Hematopoietic multipotent progenitor cell treated with erythropoietin and hydrocortisone succinate and interleukin-3 and kit ligand, for 8 days (in vitro differentiated cells): ENCODE data around the gene ZKSCAN8.

Source experiments
- DNase-seq: peaks from one replicate; pipeline ENCODE4 v3.0.0-alpha.2; 2015

Gene ZKSCAN8

DNA sequence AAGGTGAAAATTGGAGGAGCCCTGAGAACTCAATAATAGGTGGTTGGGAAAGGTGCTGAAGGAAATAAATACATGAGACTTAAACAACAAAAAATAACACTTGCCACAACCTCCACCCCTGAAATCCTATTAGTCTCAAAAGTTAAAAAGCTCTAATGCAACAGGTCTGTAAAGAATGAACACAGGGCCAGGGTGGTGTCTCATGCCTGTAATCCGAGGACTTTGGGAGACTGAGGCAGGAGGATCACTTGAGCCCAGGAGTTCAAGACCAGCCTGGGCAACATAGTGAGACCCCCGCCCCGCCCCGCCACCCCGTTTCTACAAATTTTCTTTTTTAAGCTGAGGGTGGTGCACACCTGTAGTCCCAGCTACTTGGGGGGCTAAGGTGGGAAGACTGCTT is 1.1 kb upstream of the ZKSCAN8 start:
- DNase-seq: no peak

GRCh38 chr6:28142446-28142845 is 763 bp downstream of the ZKSCAN8 start:
- DNase-seq: no peak

DNA sequence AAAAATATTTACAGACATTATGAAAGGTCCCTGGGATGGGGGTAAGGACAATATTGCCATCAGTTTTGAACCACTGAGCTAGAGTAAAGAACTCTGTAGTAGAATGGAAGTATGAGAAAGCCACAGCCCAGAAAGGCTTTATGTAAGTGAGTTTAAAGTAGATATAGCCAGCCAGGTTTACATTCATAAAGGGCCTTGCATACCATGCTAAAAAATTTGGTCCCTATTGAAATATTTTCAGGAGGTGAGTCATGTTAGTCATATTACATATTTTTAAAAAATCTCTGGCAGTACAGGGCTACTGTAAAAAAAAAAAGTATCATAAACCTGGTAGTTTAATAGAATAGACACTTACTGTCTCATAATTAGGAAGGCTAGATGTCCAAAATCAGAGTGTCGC is 3.5 kb downstream of the ZKSCAN8 start:
- no peak for DNase-seq

- DNase-seq: no peak
Observed at GRCh38 chr6:28152531-28152930, 10.8 kb downstream of the ZKSCAN8 start.

GRCh38 chr6:28153546-28153945 is 11.9 kb downstream of the ZKSCAN8 start:
- no peak for DNase-seq

DNA sequence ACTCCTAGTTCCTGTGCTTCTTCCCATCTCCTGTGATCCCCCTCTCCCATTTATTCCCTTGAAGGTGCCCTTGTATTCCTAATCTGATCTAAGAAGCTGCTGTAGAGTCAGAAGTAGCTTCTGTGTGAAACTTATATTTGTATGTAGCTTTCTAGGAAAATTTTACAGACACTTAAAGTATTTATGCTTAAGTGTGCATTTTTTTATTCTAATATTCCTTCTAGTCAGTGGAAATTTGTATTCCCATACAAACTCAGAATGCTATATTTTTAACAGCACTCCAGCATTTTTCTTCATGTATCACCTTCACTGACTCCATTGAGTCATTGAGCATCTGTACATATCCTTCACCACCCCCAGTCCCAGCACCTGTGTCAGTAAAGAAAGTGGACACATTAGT is 12.7 kb downstream of the ZKSCAN8 start:
- DNase-seq: no peak

DNA sequence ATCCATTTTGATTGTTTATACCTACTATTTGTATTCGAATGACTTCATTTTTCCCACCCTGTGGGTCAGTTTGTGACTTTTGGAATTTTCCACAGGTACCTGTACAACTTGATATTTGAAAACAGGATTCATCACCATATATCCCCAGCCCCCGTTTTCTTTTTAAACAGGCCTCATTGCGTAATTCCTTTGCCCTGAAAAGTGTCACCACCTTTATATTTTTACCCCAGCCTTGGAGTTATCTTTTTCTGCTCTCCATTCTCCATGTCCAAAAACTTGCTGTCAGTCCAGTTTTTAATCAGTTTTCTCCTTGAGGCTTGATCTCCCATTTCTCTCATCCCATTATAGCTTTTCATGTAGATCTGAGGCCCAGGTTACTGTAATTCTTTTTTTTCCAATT is 16.6 kb downstream of the ZKSCAN8 start:
- no peak for DNase-seq

DNA sequence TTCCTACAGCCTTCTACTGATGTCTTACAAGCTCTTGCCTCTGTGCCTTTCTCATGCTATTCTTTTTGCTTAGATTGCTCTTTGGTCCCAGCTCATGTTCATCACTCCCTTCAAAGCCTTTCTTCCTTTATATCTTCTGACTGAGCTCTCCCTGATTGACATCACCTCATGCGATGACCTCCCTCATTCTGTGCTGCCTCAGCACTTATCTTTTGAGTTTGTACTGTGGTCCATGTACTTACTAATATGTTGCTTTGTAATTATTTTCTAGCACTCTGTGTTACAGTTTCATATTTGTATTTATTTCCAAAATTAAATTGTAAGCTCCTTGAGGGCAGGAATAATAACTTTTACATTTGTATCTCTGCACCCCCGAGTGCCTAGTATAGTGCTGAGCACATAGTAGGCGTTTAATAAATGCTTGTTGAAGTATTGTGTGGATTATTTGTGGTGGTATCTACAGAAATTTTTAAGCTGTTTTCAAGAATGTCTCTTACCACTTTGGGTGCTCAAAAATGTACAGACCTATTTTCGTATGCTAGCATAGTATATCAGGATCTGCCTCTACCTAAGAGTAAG is 17.4 kb downstream of the ZKSCAN8 start:
- DNase-seq: no peak

DNA sequence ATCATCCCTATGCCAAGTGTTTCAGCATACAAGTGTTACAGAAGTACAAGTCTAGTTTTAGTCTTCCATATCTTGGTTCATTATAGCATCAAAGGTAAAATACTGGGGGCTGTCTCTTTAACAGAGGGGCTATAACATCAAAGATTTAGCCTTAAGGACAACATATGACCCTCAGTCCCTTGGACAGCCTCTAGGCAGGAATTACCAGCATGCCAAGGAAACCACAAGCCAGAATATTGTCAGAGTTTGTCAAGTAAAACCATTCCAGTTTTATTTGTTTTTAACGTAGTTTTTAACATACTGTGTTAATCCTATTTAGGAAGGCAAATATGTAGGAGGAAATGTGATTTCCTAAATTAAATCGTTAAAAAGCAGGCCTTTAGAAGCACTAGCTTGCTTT is 18.6 kb downstream of the ZKSCAN8 start:
- no peak for DNase-seq

- DNase-seq: peak; percentile 83
Observed at GRCh38 chr6:28161410-28162079, 19.9 kb downstream of the ZKSCAN8 start.

- no peak for DNase-seq
Observed at GRCh38 chr6:28165563-28165962, 23.9 kb downstream of the ZKSCAN8 start.

DNA sequence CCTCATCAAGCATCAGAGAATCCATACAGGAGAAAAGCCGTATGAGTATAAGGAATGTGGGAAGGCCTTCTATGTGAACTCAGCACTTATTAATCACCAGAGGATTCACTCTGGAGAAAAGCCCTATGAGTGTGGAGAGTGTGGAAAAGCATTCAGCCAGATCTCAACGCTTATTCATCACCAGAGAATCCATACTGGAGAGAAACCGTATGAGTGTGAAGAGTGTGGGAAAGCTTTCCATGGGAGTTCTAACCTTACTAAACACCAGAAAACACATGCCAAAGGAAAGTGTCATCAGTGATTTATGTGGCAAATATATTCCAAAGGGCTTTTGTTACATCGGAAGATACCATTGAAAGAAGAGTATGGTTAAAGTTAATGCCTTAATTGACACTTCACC is 25.4 kb downstream of the ZKSCAN8 start:
- no peak for DNase-seq

- no peak for DNase-seq
Observed at GRCh38 chr6:28167926-28168325, 26.2 kb downstream of the ZKSCAN8 start.

- no peak for DNase-seq
Observed at GRCh38 chr6:28171271-28171670, 29.6 kb downstream of the ZKSCAN8 start.

GRCh38 chr6:28172006-28172405 is 30.3 kb downstream of the ZKSCAN8 start:
- DNase-seq: no peak

- no peak for DNase-seq
Observed at GRCh38 chr6:28176373-28176772, 34.7 kb downstream of the ZKSCAN8 start.

DNA sequence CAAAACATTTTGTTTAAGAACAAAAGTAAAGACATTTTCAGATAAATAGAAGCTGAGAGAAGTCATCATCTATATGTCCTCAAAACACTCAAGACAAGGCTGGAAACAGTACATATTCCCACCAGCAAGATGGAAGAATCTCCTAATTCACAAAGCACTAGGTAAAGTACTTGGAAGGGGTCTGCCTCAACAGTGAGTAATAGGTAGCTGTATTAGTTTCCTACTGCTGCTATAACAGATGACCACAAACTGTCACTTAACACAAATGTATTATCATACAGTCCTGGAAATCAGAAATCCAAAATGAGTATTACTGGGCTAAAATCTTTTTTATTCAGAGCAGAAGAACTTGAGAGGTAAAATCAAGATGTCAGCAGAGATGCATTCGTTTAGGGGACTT is 40.6 kb downstream of the ZKSCAN8 start:
- no peak for DNase-seq

- DNase-seq: no peak
Observed at GRCh38 chr6:28188111-28188979, 46.7 kb downstream of the ZKSCAN8 start.

- DNase-seq: no peak
Observed at GRCh38 chr6:28200020-28200419, 58.3 kb downstream of the ZKSCAN8 start.

- no peak for DNase-seq
Observed at GRCh38 chr6:28203201-28203600, 61.5 kb downstream of the ZKSCAN8 start.

- no peak for DNase-seq
Observed at GRCh38 chr6:28205879-28206278, 64.2 kb downstream of the ZKSCAN8 start.

DNA sequence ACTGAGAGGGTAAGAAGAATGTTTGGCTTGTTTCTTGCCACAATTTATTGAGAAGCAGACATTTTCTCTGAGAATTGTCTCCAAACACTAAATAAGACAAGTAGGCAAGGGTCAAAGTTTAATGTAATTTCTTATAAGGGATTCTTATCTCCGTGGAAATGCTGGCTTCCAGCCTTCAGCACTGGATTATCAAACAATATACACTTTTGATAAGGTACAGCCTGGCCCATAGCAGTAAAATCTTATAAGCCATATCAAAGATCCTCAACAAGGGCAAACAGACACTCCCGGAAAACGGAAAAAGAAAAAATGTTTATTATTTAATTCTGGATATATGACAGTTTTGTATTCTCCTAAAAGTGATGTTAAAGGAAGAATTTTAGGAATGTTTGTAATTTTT is 64.8 kb downstream of the ZKSCAN8 start:
- DNase-seq: no peak

- DNase-seq: no peak
Observed at GRCh38 chr6:28206928-28207509, 65.3 kb downstream of the ZKSCAN8 start.
